Spleen (tissue), 11 donors: ENCODE measurements around the gene HDAC9. TPM values are rescaled to one million over a fixed set of nuclear protein-coding genes. Genes with fewer than 3 reads are reported as not detected.

ENCODE experiments used
- DNase-seq: peaks from one replicate; pipeline ENCODE4 v3.0.0-alpha.2; 2020
- H3K27ac ChIP-seq, 8 donors: fragments of 200-600 bp; sonication (generic) in 7 of 8; 1 replicate in 4 of 8; 2 replicates in 4 of 8; pipeline versions ENCODE4 v1.5.0 to v1.8.0; 2016 to 2021; ENCODE audit warnings: inconsistent platforms in 4 of 8, mild to moderate bottlenecking in 4 of 8, moderate library complexity in 1 of 8
- H3K27me3 ChIP-seq, 7 donors: fragments of 200-600 bp; sonication (generic) in 6 of 7; replicated peaks in 1 of 7; 1 replicate in 4 of 7; 2 replicates in 3 of 7; pipeline versions ENCODE4 v1.5.0 to v1.8.0; 2016 to 2021; ENCODE audit warnings: inconsistent platforms in 3 of 7, mild to moderate bottlenecking in 1 of 7
- H3K36me3 ChIP-seq, 6 donors: fragments of 200-600 bp; sonication (generic) in 5 of 6; 1 replicate in 4 of 6; 2 replicates in 2 of 6; pipeline versions ENCODE4 v1.5.0 to v1.8.0; 2016 to 2021; ENCODE audit warnings: inconsistent platforms in 2 of 6
- H3K4me1 ChIP-seq, 6 donors: fragments of 200-600 bp; sonication (generic) in 5 of 6; 1 replicate in 3 of 6; 2 replicates in 3 of 6; pipeline versions ENCODE4 v1.5.0 to v1.8.0; 2016 to 2021; ENCODE audit warnings: inconsistent platforms in 3 of 6
- H3K4me3 ChIP-seq, 8 donors: fragments of 200-600 bp; sonication (generic) in 7 of 8; 1 replicate in 4 of 8; 2 replicates in 4 of 8; pipeline versions ENCODE4 v1.5.0 to v1.8.0; 2016 to 2021; ENCODE audit warnings: inconsistent platforms in 4 of 8, mild to moderate bottlenecking in 4 of 8, moderate library complexity in 2 of 8
- H3K9me3 ChIP-seq, 8 donors: fragments of 200-600 bp; sonication (generic) in 7 of 8; 1 replicate in 4 of 8; 2 replicates in 4 of 8; pipeline versions ENCODE4 v1.5.0 to v1.8.0; 2016 to 2021; ENCODE audit warnings: inconsistent platforms in 4 of 8
- POLR2A ChIP-seq, 3 donors: fragments of 450-650 bp; IDR thresholded peaks; one replicate each; pipeline ENCODE4 v1.5.1; 2017; ENCODE audit warnings: antibody characterized with exemption in 3 of 3, mild to moderate bottlenecking in 1 of 3
- POLR2AphosphoS5 ChIP-seq, 3 donors: sonication (generic); formaldehyde crosslinking; IDR thresholded peaks; one replicate each; pipeline ENCODE4 v1.5.1; 2017; ENCODE audit warnings: antibody characterized with exemption in 3 of 3
- WGBS, 5 donors: extraction: QIAGEN DNeasy Blood & Tissue Kit in 3 of 5; methylation state at CpG; one replicate each; pipeline versions ENCODE4 v1.1.5 to v1.1.7; 2013 to 2018; 5-methylcytosine and 5-hydroxymethylcytosine counted together
- intact Hi-C: fragments of 100-400 bp; cut with DNase I; formaldehyde crosslinking; loops from one replicate; pipeline ENCODE4 v1.15.0; 2023; ENCODE audit warnings: low total_unique reads
- polyA plus RNA-seq, 3 donors: library from polyadenylated mRNA; stranded (reverse); fragments of 200-250 nt; gene quantifications; one replicate each; pipeline ENCODE4 v1.2.1, GENCODE V29; 2013
- total RNA-seq, 7 donors: library from RNA; depleted of rRNA in 3 of 7; stranded (reverse); fragments of >200 nt in 3 of 7; fragmentation: NEBNext Ultra II Directional in 4 of 7; extraction: Animal tissue kit (Norgen Biotek cat#: 25700) in 4 of 7; gene quantifications; one replicate each; pipeline versions ENCODE4 v1.1.0 to v1.2.1, GENCODE V29; 2016 to 2021
- TF ChIP-seq, protein P1 (sequence below), 11 experiments: fragments of 200-600 bp in 7 of 11; fragments of 450-650 bp in 4 of 11; sonication (generic) in 4 of 11; IDR thresholded peaks in 8 of 11; conservative IDR thresholded peaks in 3 of 11; 1 replicate in 7 of 11; 2 replicates in 4 of 11; pipeline versions ENCODE4 v1.4.0 to v1.8.0; 2016 to 2021; ENCODE audit warnings: antibody characterized with exemption in 11 of 11, inconsistent platforms in 4 of 11, mild to moderate bottlenecking in 1 of 11
- donor health status: healthy with polysubstance abuse.
- donor health status: DM: no; HTN: no; CAD: no; lungs with moderate emphysema.
- donor health status: DM: no; HTN: no; CAD: no.
- donor health status: Bipolar disorder and iron deficiency.
- donor health status: healthy.
- donor health status: DM: no; HTN: no; CAD: no.
- donor health status: DM: yes; HTN: yes; CAD: no.

The HDAC9 gene
- total and polyA plus RNA-seq, 10 donors, result 15.9 to 100 (median 66.1) TPM

- Histone ChIP-seq H3K4me3 (no peak overlapping the region), H3K27me3 (no peaks in the 10 kb centered on the region), H3K4me1 (peaks cover 0 to 9% (median 0%) of the 10 kb centered on the region in 6 donors), H3K9me3 (no peaks in the 10 kb centered on the region), H3K36me3 (no peaks in the 10 kb centered on the region), H3K27ac (no peak overlapping the region)
- intact Hi-C loops, result no loop called here
- TF ChIP-seq, protein P1, sequence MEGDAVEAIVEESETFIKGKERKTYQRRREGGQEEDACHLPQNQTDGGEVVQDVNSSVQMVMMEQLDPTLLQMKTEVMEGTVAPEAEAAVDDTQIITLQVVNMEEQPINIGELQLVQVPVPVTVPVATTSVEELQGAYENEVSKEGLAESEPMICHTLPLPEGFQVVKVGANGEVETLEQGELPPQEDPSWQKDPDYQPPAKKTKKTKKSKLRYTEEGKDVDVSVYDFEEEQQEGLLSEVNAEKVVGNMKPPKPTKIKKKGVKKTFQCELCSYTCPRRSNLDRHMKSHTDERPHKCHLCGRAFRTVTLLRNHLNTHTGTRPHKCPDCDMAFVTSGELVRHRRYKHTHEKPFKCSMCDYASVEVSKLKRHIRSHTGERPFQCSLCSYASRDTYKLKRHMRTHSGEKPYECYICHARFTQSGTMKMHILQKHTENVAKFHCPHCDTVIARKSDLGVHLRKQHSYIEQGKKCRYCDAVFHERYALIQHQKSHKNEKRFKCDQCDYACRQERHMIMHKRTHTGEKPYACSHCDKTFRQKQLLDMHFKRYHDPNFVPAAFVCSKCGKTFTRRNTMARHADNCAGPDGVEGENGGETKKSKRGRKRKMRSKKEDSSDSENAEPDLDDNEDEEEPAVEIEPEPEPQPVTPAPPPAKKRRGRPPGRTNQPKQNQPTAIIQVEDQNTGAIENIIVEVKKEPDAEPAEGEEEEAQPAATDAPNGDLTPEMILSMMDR (IDR thresholded peaks at IDR 0.05 in 8 of 11, conservative IDR thresholded peaks at IDR 0.05 in 3 of 11), result no peak
- TF ChIP-seq POLR2A (IDR thresholded peaks at IDR 0.05) (no peak), POLR2AphosphoS5 (IDR thresholded peaks at IDR 0.05) (no peak)
- no peak for DNase-seq
Measured at GRCh38 chr7:18559756-18560155, 64.2 kb downstream of the HDAC9 start.

- Histone ChIP-seq H3K27ac (no peak overlapping the region), H3K27me3 (no peaks in the 10 kb centered on the region), H3K9me3 (no peaks in the 10 kb centered on the region), H3K36me3 (no peaks in the 10 kb centered on the region), H3K4me1 (peaks cover 0 to 19% (median 10%) of the 10 kb centered on the region in 6 donors), H3K4me3 (no peak overlapping the region)
- 93 to 99% (median 96%) methylated on average over 5 of the region's 5 CpGs for WGBS, 5 donors
- no peak for TF ChIP-seq POLR2A (IDR thresholded peaks at IDR 0.05)
- TF ChIP-seq, protein P1 (IDR thresholded peaks at IDR 0.05 in 8 of 11, conservative IDR thresholded peaks at IDR 0.05 in 3 of 11), result no peak
- no peak for TF ChIP-seq POLR2AphosphoS5 (IDR thresholded peaks at IDR 0.05)
- no peak for DNase-seq
- intact Hi-C loops, result no loop called here
Measured at GRCh38 chr7:18564779-18565178, 69.2 kb downstream of the HDAC9 start.

- Histone ChIP-seq H3K27ac (no peak overlapping the region), H3K4me3 (no peak overlapping the region), H3K4me1 (peaks cover 0 to 19% (median 10%) of the 10 kb centered on the region in 6 donors), H3K36me3 (no peaks in the 10 kb centered on the region), H3K27me3 (no peaks in the 10 kb centered on the region), H3K9me3 (no peaks in the 10 kb centered on the region)
- intact Hi-C loops, result no loop called here
- TF ChIP-seq, protein P1 (IDR thresholded peaks at IDR 0.05 in 8 of 11, conservative IDR thresholded peaks at IDR 0.05 in 3 of 11), result no peak
- TF ChIP-seq POLR2A (IDR thresholded peaks at IDR 0.05), result no peak
- no peak for TF ChIP-seq POLR2AphosphoS5 (IDR thresholded peaks at IDR 0.05)
- no peak for DNase-seq
Measured at GRCh38 chr7:18565337-18565736, 69.8 kb downstream of the HDAC9 start.

DNA sequence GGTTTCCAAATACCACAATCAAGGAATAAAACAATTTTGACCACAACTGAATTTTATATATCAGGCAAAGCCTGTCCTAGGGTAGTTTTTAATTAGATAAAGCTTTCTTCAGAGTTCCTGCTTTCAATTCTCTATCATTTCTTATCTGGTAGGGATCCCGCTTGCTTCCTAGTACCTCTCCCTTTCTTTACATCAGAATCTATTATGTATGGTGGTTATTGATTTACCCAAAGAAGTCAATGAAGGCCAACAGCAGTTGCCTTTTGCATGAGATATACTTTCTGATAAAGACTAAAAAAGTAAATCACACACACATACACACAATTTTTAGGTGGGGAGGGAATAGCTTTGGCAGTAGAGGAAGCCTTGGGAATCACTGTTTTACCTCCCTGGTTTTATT, 70.7 kb downstream of the HDAC9 start:
- peaks cover 0 to 25% (median 13%) of the 10 kb centered on the region in 6 donors for H3K4me1 ChIP-seq
- H3K4me3 ChIP-seq, result no peak overlapping the region
- intact Hi-C loops, result no loop called here
- 84 to 97% (median 94%) methylated on average over 1 of the region's 1 CpG for WGBS, 5 donors
- no peak for TF ChIP-seq POLR2A (IDR thresholded peaks at IDR 0.05)
- TF ChIP-seq, protein P1 (IDR thresholded peaks at IDR 0.05 in 8 of 11, conservative IDR thresholded peaks at IDR 0.05 in 3 of 11), result no peak
- no peak for TF ChIP-seq POLR2AphosphoS5 (IDR thresholded peaks at IDR 0.05)
- H3K9me3 ChIP-seq, result no peaks in the 10 kb centered on the region
- peak overlapping the region in 4 of 8 donors; percentile 3 to 58 (median 39) for H3K27ac ChIP-seq
- no peaks in the 10 kb centered on the region for H3K27me3 ChIP-seq
- DNase-seq, result no peak
- no peaks in the 10 kb centered on the region for H3K36me3 ChIP-seq
